ENCODE measurements around the gene RMND1. TPM values are rescaled to one million over a fixed set of nuclear protein-coding genes. Genes with fewer than 3 reads are reported as not detected.

Gene RMND1
- total and polyA plus RNA-seq, 2 of the 13 experiments (the other 11 are each of a cell fraction or from before 2014, with no cell fraction given): 34.0 to 72.5 TPM

GRCh38 chr6:151390851-151391470, 61.0 kb downstream of the RMND1 start (continued):
- TF ChIP-seq GATA4 (IDR thresholded peaks at IDR 0.05; ENCODE audit: borderline replicate concordance, low read depth) (no peak), NFKB2 (CRISPR knock-in tag; IDR thresholded peaks at IDR 0.05; ENCODE audit: borderline replicate concordance) (no peak), PPARG (CRISPR knock-in tag; conservative IDR thresholded peaks at IDR 0.05) (no peak), ZNF816 (CRISPR knock-in tag; IDR thresholded peaks at IDR 0.05; ENCODE audit: borderline replicate concordance) (no peak), ZFX (CRISPR knock-in tag; IDR thresholded peaks at IDR 0.05; ENCODE audit: low read depth) (peak; percentile 6; the same call in 1 of the 2 replicates), ZNF337 (CRISPR knock-in tag; IDR thresholded peaks at IDR 0.05; ENCODE audit: borderline replicate concordance, low read depth) (no peak), ZMAT3 (CRISPR knock-in tag; conservative IDR thresholded peaks at IDR 0.05) (0 out of 2 replicates have a peak, but pooled peaks have one; percentile 8), NFIC (IDR thresholded peaks at IDR 0.05; ENCODE audit: low read length) (no peak), ZBTB7A (CRISPR knock-in tag; IDR thresholded peaks at IDR 0.05) (0 out of 2 replicates have a peak, but pooled peaks have one; percentile 36), ESRRA (CRISPR knock-in tag; IDR thresholded peaks at IDR 0.05; ENCODE audit: low read depth) (no peak), TBP (CRISPR knock-in tag; IDR thresholded peaks at IDR 0.05) (no peak), FOXA1 (IDR thresholded peaks at IDR 0.05) (no peak), FOXA1 (CRISPR knock-in tag; IDR thresholded peaks at IDR 0.05) (peak; percentile 12; the same call in 1 of the 2 replicates), FOXM1 (CRISPR knock-in tag; IDR thresholded peaks at IDR 0.05) (no peak), JUNB (CRISPR knock-in tag; IDR thresholded peaks at IDR 0.05; ENCODE audit: borderline replicate concordance) (no peak), ATF3 (CRISPR knock-in tag; IDR thresholded peaks at IDR 0.05) (no peak; the same call in 1 of the 2 replicates), SOX5 (CRISPR knock-in tag; IDR thresholded peaks at IDR 0.05; ENCODE audit: borderline replicate concordance) (0 out of 2 replicates have a peak, but pooled peaks have one; percentile 9), STAT5B (CRISPR knock-in tag; IDR thresholded peaks at IDR 0.05) (no peak), ZNF782 (CRISPR knock-in tag; IDR thresholded peaks at IDR 0.05; ENCODE audit: borderline replicate concordance) (peak; percentile 64; the same call in 1 of the 2 replicates), ISX (CRISPR knock-in tag; conservative IDR thresholded peaks at IDR 0.05) (no peak), ELF3 (CRISPR knock-in tag; IDR thresholded peaks at IDR 0.05) (no peak; the same call in 1 of the 2 replicates), ZBTB10 (CRISPR knock-in tag; IDR thresholded peaks at IDR 0.05; ENCODE audit: borderline replicate concordance) (no peak), PAF1 (CRISPR knock-in tag; IDR thresholded peaks at IDR 0.05) (no peak), IKZF4 (CRISPR knock-in tag; IDR thresholded peaks at IDR 0.05; ENCODE audit: borderline replicate concordance, low read depth, not compliant biosample characterization) (no peak), ZNF512 (CRISPR knock-in tag; IDR thresholded peaks at IDR 0.05) (no peak), ARID2 (CRISPR knock-in tag; IDR thresholded peaks at IDR 0.05; ENCODE audit: borderline replicate concordance) (no peak), GATAD1 (CRISPR knock-in tag; IDR thresholded peaks at IDR 0.05) (no peak), ARNTL (CRISPR knock-in tag; IDR thresholded peaks at IDR 0.05) (no peak)

Measured in HepG2 (cell line).